SU-DHL-6 (cell line): ENCODE data around the gene SLC6A3.

Source experiments
- H2AFZ ChIP-seq: fragments of 200-600 bp; sonication (generic); 2 replicates; pipeline ENCODE4 v1.6.1; 2014; ENCODE audit warnings: low read depth, mild to moderate bottlenecking, moderate library complexity, mixed read lengths, antibody characterized with exemption, low read length; ENCODE audit not compliant: severe bottlenecking
- H3F3A ChIP-seq: fragments of 200-600 bp; shearing (Covaris generic); 2 replicates; pipeline ENCODE4 v1.6.0; 2016; ENCODE audit warnings: antibody characterized with exemption, mild to moderate bottlenecking; ENCODE audit not compliant: insufficient read depth
- H3K27ac ChIP-seq: fragments of 200-600 bp; sonication (generic); 2 replicates; pipeline ENCODE4 v1.5.1; 2016; ENCODE audit warnings: low read depth, mild to moderate bottlenecking, low read length, moderate library complexity, mixed read lengths
- H3K27me3 ChIP-seq: fragments of 200-600 bp; sonication (generic), shearing (Covaris generic); 2 replicates; pipeline ENCODE4 v1.6.0; 2014; ENCODE audit warnings: mild to moderate bottlenecking, low read length
- H3K36me3 ChIP-seq: fragments of 200-600 bp; sonication (generic); 2 replicates; pipeline ENCODE4 v1.6.1; 2014; ENCODE audit warnings: mild to moderate bottlenecking, low read length, mixed read lengths
- H3K4me2 ChIP-seq: fragments of 300-600, 200-600 bp; shearing (Covaris generic), sonication (generic); 2 replicates; pipeline ENCODE4 v1.6.0; 2014; ENCODE audit warnings: low read length, low read depth, mild to moderate bottlenecking; ENCODE audit not compliant: poor library complexity, severe bottlenecking
- H3K4me3 ChIP-seq: fragments of 200-600 bp; sonication (generic); 2 replicates; pipeline ENCODE4 v1.5.1; 2014; ENCODE audit warnings: antibody characterized with exemption, low read length, mild to moderate bottlenecking, mixed read lengths; ENCODE audit not compliant: insufficient read depth, poor library complexity, severe bottlenecking
- H3K79me2 ChIP-seq: fragments of 200-600 bp; sonication (generic); 2 replicates; pipeline ENCODE4 v1.6.1; 2014; ENCODE audit warnings: mild to moderate bottlenecking, low read length, moderate library complexity; ENCODE audit not compliant: insufficient read depth
- H3K9ac ChIP-seq: fragments of 200-600 bp; sonication (generic); 2 replicates; pipeline ENCODE4 v1.7.0; 2014; ENCODE audit warnings: mild to moderate bottlenecking, low read length
- H3K9me2 ChIP-seq: fragments of 200-600 bp; sonication (generic); replicated peaks from 2 replicates; pipeline ENCODE4 v1.6.1; 2014; ENCODE audit warnings: low read length; ENCODE audit not compliant: insufficient read depth
- H3K9me3 ChIP-seq: fragments of 200-600 bp; sonication (generic); 2 replicates; pipeline ENCODE4 v1.6.1; 2014; ENCODE audit warnings: low read length, mixed read lengths; ENCODE audit not compliant: insufficient read depth
- H4K20me1 ChIP-seq: fragments of 200-600 bp; sonication (generic); 2 replicates; pipeline ENCODE4 v1.6.1; 2014; ENCODE audit warnings: low read depth, mild to moderate bottlenecking, antibody characterized with exemption, low read length, moderate library complexity, mixed read lengths
- CTCF ChIP-seq: fragments of 200-600 bp; sonication (generic); IDR thresholded peaks from one replicate; pipeline ENCODE4 v1.5.1; 2017; ENCODE audit warnings: antibody characterized with exemption, mild to moderate bottlenecking, low read length, moderate library complexity; ENCODE audit not compliant: insufficient read depth, poor library complexity, severe bottlenecking
- EZH2phosphoT487 ChIP-seq: fragments of 200-600 bp; sonication (generic), shearing (Covaris generic); conservative IDR thresholded peaks from 2 replicates; pipeline ENCODE4 v1.6.1; 2018; ENCODE audit warnings: mild to moderate bottlenecking, antibody characterized with exemption, low read length, moderate library complexity, mixed read lengths

Gene SLC6A3

GRCh38 chr5:1415626-1416360 is 29.4 kb downstream of the SLC6A3 start:
- no peaks in the 10 kb centered on the region for H3K36me3 ChIP-seq
- TF ChIP-seq CTCF (no peak), EZH2phosphoT487 (no peak)
- H3K4me3 ChIP-seq, result no peak overlapping the region
- no peaks in the 10 kb centered on the region for H3K9me3 ChIP-seq
- no peaks in the 10 kb centered on the region for H3K9me2 ChIP-seq
- H3K9ac ChIP-seq, result no peak overlapping the region
- no peak overlapping the region for H3K27ac ChIP-seq
- no peaks in the 10 kb centered on the region for H3K27me3 ChIP-seq
- H2AFZ ChIP-seq, result no peak overlapping the region
- H4K20me1 ChIP-seq, result no peaks in the 10 kb centered on the region
- H3F3A ChIP-seq, result no peaks in the 10 kb centered on the region
- no peaks in the 10 kb centered on the region for H3K79me2 ChIP-seq
- H3K4me2 ChIP-seq, result no peak overlapping the region

GRCh38 chr5:1415059-1415425 is 30.2 kb downstream of the SLC6A3 start:
- Histone ChIP-seq H3K27ac (no peak overlapping the region), H3K9ac (no peak overlapping the region), H3K4me3 (no peak overlapping the region), H3F3A (no peaks in the 10 kb centered on the region), H2AFZ (no peak overlapping the region), H3K27me3 (no peaks in the 10 kb centered on the region), H3K9me3 (no peaks in the 10 kb centered on the region), H4K20me1 (no peaks in the 10 kb centered on the region), H3K4me2 (no peak overlapping the region), H3K9me2 (no peaks in the 10 kb centered on the region), H3K79me2 (no peaks in the 10 kb centered on the region), H3K36me3 (no peaks in the 10 kb centered on the region)
- no peak for TF ChIP-seq CTCF
- TF ChIP-seq EZH2phosphoT487, result no peak

GRCh38 chr5:1414311-1415058 is 30.8 kb downstream of the SLC6A3 start:
- Histone ChIP-seq H3K9me3 (no peaks in the 10 kb centered on the region), H3K4me3 (no peak overlapping the region), H3K79me2 (no peaks in the 10 kb centered on the region), H3K9ac (no peak overlapping the region), H2AFZ (no peak overlapping the region), H3K4me2 (no peak overlapping the region), H3K9me2 (no peaks in the 10 kb centered on the region), H3F3A (no peaks in the 10 kb centered on the region), H3K27me3 (no peaks in the 10 kb centered on the region), H3K36me3 (no peaks in the 10 kb centered on the region), H3K27ac (no peak overlapping the region), H4K20me1 (no peaks in the 10 kb centered on the region)
- TF ChIP-seq CTCF, result no peak
- TF ChIP-seq EZH2phosphoT487, result no peak
